D721Med (cell line): ENCODE data around the gene WDR20.
"Not testable (repeated sequence)": the region's sequence is repeated elsewhere in the genome, so short reads cannot be mapped to it uniquely, and the experiment has no call there.

ENCODE experiments used
- DNase-seq: peaks from one replicate; pipeline ENCODE4 v3.0.0; 2011; ENCODE audit warnings: low spot score; ENCODE audit not compliant: insufficient read length
- FAIRE-seq: peaks from 2 replicates; lab custom pipeline; 2011; peaks lifted over from hg19 to GRCh38; lab: Jason Lieb, UNC
- TF ChIP-seq, protein P1 (sequence below): IDR thresholded peaks from 2 replicates; pipeline ENCODE4 v1.5.1; 2012; ENCODE audit warnings: mild to moderate bottlenecking, control low read depth; ENCODE audit not compliant: insufficient read depth; ENCODE audit errors: missing control alignments

The WDR20 gene

DNA sequence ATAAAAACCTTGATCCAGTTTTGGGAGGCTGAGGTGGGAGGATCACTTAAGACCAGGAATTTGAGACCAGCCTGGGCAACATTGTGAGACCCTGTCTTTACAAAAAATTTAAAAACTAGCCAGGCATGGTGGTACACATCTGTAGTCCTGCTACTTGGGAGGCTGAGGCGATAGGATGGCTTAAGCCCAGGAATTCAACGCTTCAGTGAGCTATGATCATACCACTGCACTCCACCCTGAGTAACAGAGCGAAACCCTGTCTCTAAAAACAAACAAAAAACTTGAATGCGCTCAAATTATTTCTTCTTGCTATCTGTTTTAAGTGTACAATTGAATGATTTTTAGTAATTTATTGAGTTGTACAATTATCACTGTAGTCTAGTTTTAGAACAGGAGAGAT lies 20.1 kb downstream of the WDR20 start:
- no peak for FAIRE-seq
- DNase-seq, result no peak
- TF ChIP-seq, protein P1, sequence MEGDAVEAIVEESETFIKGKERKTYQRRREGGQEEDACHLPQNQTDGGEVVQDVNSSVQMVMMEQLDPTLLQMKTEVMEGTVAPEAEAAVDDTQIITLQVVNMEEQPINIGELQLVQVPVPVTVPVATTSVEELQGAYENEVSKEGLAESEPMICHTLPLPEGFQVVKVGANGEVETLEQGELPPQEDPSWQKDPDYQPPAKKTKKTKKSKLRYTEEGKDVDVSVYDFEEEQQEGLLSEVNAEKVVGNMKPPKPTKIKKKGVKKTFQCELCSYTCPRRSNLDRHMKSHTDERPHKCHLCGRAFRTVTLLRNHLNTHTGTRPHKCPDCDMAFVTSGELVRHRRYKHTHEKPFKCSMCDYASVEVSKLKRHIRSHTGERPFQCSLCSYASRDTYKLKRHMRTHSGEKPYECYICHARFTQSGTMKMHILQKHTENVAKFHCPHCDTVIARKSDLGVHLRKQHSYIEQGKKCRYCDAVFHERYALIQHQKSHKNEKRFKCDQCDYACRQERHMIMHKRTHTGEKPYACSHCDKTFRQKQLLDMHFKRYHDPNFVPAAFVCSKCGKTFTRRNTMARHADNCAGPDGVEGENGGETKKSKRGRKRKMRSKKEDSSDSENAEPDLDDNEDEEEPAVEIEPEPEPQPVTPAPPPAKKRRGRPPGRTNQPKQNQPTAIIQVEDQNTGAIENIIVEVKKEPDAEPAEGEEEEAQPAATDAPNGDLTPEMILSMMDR, result no peak

DNA sequence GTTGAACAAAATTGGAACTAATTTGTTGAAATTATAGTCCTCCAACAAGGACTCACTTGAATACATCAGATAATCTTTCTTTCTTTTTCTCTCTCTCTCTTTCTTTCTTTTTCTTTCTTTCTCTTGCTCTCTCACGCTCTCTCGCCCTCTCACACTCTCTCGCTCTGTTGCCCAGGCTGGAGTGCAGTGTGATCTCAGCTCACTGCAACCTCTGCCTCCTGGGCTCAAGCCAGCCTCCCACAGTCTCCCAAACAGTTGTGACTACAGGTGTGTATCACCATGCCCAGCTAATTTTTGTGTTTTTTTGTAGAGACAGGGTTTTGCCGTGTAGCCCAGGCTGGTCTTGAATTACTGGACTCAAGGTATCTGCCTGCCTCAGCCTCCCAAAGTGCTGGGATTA lies 22.8 kb downstream of the WDR20 start:
- TF ChIP-seq, protein P1, result no peak
- DNase-seq (no peak), FAIRE-seq (no peak)

DNA sequence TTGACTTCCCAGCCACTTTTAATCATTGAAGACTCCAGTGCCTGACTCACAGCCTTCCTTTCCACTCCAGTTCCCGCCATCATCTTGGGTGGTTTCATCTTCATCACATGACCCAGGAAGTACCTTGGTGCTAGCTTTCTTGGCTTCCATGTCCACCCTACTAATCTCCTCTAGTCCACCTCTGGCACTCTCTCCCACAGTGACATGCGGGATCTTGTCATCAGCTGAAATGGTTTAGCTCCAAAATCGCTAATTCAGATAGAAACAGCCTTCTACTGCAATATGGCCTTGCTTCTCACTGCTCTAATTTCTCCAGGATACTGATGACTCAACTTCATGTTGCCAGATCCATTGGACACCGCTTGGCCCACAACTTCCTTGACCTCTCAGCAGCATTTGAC lies 24.5 kb downstream of the WDR20 start:
- TF ChIP-seq, protein P1, result no peak
- FAIRE-seq (no peak), DNase-seq (no peak)

DNA sequence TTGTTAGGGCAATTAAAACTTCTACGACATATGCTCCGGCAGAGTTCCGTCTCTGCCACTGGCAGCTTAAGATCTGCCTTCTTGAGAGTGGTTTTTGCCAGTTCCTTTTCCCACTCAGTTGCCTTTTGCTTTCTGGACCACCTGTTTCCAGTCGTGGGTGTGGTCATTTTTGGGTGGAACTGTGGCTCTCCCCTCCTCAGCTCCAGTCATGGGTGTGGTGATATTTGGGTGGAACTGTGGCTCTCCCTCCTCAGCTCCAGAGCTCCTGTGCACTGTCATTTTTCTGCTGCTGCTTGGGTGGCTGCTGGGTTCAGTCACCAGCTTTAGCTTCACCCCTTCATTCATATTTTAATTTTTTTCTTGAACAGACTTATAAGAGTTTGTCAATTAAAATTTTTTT lies 25.3 kb downstream of the WDR20 start:
- FAIRE-seq, result no peak
- no peak for DNase-seq
- TF ChIP-seq, protein P1, result no peak

DNA sequence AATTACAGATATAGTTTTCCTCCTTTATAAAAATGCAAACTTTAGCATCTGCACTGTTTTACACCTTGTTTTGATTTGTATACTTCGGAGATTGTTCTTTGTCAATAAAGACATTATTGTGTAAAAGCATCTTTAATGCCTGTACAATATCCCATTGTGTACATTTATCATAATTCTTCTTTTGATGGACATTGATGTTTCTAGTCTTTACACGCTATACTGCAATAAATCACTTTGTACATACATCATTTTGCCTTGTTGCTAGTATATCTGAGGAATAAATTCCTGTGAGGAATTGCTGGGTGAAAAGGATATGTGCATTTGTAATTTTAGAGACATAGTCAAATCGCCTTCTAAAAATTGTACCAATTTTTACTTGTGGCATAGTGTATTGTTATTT lies 30.4 kb downstream of the WDR20 start:
- no peak for DNase-seq
- FAIRE-seq, result peak; percentile 38
- TF ChIP-seq, protein P1, result no peak

DNA sequence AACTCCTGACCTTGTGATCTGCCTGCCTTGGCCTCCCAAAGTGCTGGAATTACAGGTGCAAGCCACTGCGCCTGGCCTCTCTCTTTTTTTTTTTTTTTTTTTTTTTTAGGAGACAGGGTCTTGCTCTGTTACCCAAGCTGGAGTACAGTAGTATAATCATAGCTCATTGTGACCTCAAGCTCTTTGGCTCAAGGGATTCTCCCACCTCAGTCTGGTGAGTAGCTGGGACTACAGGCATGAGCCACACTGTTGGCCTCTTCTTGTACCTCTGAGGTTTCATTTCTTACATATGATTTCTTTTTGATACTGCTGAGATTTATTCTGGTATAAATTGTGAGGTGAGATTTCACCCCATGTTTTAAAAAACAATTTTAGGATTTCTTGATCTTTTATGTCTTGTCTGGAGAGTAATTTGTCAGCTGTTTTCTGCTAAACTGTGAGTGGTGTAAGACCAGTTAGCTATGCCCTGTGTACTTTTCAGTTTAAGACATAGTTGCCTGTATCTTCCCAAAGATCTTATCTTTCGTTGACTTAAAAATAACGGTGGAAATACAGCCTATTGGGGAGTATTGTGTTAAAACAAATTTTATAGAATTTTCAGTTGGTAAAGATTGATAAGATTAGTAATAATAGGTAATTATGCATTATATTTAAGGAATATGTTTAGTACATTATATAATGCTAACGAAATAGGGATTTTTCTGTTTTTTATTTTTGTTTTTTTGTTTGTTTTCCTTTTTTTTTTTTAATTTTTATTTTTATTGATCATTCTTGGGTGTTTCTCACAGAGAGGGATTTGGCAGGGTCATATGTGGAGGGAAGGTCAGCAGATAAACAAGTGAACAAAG lies 31.7 kb downstream of the WDR20 start:
- DNase-seq (no peak), FAIRE-seq (no peak)
- TF ChIP-seq, protein P1, result no peak

DNA sequence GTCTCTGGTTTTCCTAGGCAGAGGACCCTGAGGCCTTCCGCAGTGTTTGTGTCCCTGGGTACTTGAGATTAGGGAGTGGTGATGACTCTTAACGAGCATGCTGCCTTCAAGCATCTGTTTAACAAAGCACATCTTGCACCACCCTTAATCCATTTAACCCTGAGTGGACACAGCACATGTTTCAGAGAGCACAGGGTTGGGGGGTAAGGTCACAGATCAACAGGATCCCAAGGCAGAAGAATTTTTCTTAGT lies 32.2 kb downstream of the WDR20 start:
- FAIRE-seq, DNase-seq: not testable (repeated sequence)

DNA sequence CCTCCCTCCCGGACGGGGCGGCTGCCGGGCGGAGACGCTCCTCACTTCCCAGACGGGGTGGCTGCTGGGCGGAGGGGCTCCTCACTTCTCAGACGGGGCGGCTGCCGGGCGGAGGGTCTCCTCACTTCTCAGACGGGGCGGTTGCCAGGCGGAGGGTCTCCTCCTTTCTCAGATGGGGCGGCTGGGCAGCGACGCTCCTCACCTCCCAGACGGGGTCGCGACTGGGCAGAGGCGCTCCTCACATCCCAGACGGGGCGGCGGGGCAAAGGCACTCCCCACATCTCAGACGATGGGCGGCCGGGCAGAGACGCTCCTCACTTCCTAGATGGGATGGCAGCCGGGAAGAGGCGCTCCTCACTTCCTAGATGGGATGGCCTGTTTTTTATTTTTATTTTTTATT lies 33.0 kb downstream of the WDR20 start:
- not testable (repeated sequence) for DNase-seq, FAIRE-seq
